Stimulated activated naive CD4-positive, alpha-beta T cell treated with Interleukin-2 at 50 U/mL for 16 hours (primary cell): ENCODE measurements around the gene SAMD5.

Experiments
- DNase-seq: peaks from one replicate; lab custom pipeline; 2025; lab: John Stamatoyannopoulos, UW

The SAMD5 gene

DNA sequence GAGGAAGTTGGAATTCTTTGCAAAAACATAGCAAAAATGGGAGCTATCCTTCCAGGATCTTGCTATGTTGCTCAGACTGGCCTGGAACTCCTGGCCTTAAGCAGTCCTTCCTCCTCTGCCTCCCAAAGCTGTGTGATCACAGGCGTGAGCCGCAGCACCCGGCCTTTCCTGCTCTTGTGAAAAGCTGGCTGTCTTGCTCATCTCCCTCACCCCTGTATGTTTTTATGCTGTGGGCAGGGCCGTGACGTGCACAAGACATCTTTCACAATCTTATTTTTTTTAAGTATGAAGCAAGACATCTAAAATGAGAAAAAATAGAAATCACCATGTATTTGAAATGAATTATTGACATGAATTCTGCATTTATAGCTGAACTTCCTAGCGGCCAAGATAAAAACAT, 110.4 kb downstream of the SAMD5 start:
- no peak for DNase-seq
